ENCODE measurements around the gene ALKAL2. TPM values are rescaled to one million over a fixed set of nuclear protein-coding genes. Genes with fewer than 3 reads are reported as not detected.

The ALKAL2 gene
- total and polyA plus RNA-seq, 8 donors, result 21.2 to 93.6 (median 38.1) TPM

GRCh38 chr2:270861-271260 is 17.0 kb downstream of the ALKAL2 start:
- H3K27me3 ChIP-seq, result no peaks in the 10 kb centered on the region
- DNase-seq (no peak), ATAC-seq (no peak), FAIRE-seq (no peak)
- no peaks in the 10 kb centered on the region for H3K9me3 ChIP-seq
- intact Hi-C loops (cut with DNase I), result no loop called here
- no peak for TF ChIP-seq CTCF (IDR thresholded peaks at IDR 0.05)
- peaks cover 0 to 12% (median 0%) of the 10 kb centered on the region in 3 donors for H3K36me3 ChIP-seq
- no peak overlapping the region for H3K27ac ChIP-seq
- 75 to 81% methylated on average over 4 of the region's 4 CpGs for WGBS, 2 donors
- no peak overlapping the region for H3K4me3 ChIP-seq
- peaks cover 6 to 21% (median 8%) of the 10 kb centered on the region in 3 donors for H3K4me1 ChIP-seq

GRCh38 chr2:269356-270030 is 18.4 kb downstream of the ALKAL2 start:
- Histone ChIP-seq H3K4me1 (peaks cover 6 to 24% (median 13%) of the 10 kb centered on the region in 3 donors), H3K4me3 (no peak overlapping the region), H3K27me3 (no peaks in the 10 kb centered on the region), H3K9me3 (no peaks in the 10 kb centered on the region), H3K27ac (no peak overlapping the region), H3K36me3 (peaks cover 0 to 12% (median 0%) of the 10 kb centered on the region in 3 donors)
- DNase-seq (no peak), FAIRE-seq (no peak), ATAC-seq (no peak)
- TF ChIP-seq CTCF (IDR thresholded peaks at IDR 0.05), result no peak
- intact Hi-C loops (cut with DNase I), result no loop called here
- WGBS, 2 donors, result 60 to 69% methylated on average over 4 of the region's 4 CpGs

- peaks cover 0 to 12% (median 0%) of the 10 kb centered on the region in 3 donors for H3K36me3 ChIP-seq
- TF ChIP-seq CTCF (IDR thresholded peaks at IDR 0.05), result no peak
- DNase-seq (no peak), ATAC-seq (no peak), FAIRE-seq (no peak)
- no peaks in the 10 kb centered on the region for H3K27me3 ChIP-seq
- H3K27ac ChIP-seq, result no peak overlapping the region
- H3K4me1 ChIP-seq, result peaks cover 6 to 24% (median 13%) of the 10 kb centered on the region in 3 donors
- intact Hi-C loops (cut with DNase I), result no loop called here
- H3K9me3 ChIP-seq, result no peaks in the 10 kb centered on the region
- H3K4me3 ChIP-seq, result no peak overlapping the region
Measured at GRCh38 chr2:268323-268722, 19.6 kb downstream of the ALKAL2 start.

DNA sequence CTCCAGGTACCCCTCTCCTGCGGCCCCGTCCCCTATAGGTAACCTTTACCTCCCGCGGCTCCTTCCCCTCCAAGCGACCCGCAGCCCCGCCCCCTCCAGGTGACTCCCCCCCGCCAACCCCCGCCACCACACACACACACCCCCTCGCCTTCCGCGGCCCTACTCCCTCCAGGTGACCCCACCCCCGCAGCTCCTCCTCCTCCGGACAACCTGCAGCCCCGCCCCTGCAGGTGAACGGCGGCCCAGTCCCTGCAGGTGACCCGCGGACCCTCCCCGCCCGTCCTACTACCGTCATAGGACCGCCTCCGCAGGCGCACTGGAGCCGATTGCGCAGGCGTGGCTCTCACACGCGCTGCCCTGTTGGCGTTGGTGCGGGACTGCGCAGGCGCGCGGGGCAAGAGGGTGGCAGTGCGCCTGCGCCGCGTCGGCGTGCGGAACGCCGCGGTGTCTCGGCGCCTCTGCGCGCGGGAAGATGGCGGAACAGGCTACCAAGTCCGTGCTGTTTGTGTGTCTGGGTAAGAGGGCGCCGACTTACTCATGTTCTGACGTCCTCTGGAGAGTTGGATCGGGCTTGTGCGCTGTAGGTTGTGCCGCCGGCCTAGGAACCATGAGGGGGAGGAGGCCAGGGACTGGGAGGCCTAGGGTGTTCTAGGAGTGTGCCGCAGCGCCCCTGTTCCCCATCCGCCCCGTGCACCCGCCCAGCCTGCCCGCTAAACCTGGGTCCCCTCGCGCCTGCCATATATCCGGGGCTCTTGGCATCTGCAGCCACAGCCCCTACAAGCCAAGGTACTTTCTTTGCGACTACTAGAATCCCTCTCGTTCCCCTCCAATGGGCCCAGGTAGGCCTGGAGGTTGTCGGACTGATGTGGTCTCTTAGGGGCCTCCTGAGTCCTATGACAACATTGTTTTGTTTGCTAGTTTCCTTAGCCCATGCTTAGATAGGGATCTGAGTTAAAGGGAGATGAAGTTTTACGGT is 23.1 kb downstream of the ALKAL2 start, which contains the start of gene ACP1:
Gene ACP1, plus strand, starts transcription at position 455 of the 976 bp plus-strand sequence. Its CDS starts 18 bp downstream, at position 473.
- no peaks in the 10 kb centered on the region for H3K27me3 ChIP-seq
- no peaks in the 10 kb centered on the region for H3K9me3 ChIP-seq
- intact Hi-C loops (cut with DNase I), result no loop called here
- TF ChIP-seq CTCF (IDR thresholded peaks at IDR 0.05), result no peak
- peak within 1 kb of the TSS; percentile 97 to 99 (median 98) for H3K27ac ChIP-seq
- DNase-seq, result peak; percentile 99 to 100 (median 99)
- H3K4me3 ChIP-seq, result peak within 1 kb of the TSS; percentile 59 to 94 (median 82)
- no peaks in the 10 kb centered on the region for H3K36me3 ChIP-seq
- H3K4me1 ChIP-seq, result peaks cover 11 to 44% (median 29%) of the 10 kb centered on the region in 3 donors
- 0 to 1% methylated on average over 68 to 72 of the region's 73 CpGs for whole genome bisulfite sequencing, 2 donors
- FAIRE-seq, result no peak
- peak; percentile 91 to 96 (median 92) for ATAC-seq

Measured in pancreas (tissue), 10 donors.